Measurements from ENCODE around the gene PLEKHH2.
A peak's percentile ranks its signal among the peaks of the same experiment; 100 is the strongest.

Gene PLEKHH2

DNA sequence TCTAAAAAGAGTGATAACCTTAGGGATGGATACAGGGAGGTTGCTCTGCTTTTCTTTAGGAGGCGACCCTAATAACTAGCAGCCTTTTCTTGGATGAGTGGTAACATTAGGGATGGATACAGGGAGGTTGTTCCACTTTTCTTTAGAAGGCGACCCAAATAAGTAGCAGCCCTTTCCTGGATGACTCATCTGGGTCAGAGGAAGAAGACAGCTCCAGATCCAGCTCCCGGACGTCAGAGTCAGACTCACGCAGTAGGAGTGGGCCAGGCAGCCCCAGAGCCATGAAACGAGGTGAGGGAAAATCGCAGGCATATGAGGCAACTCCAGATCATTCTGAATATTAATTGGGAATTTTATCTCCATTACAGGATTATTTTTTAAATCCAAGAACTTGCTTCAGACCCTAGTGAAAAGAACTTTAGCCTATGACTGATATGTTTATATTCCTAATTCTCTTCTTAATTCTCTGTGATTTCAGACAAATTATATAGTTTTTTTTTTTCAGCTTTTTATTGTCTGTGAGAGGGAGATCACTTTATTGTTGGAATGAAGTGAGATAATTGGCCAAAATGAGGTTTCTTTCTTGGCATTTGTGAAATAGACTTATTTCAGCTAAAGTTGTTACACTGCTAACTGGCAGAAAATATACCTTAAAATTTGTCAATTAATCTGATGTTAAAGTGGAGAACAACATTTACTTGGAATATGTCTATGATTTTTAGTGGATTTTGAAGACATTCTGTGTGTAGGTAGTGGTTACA is 70.4 kb downstream of the PLEKHH2 start:
- TF ChIP-seq, protein P1, sequence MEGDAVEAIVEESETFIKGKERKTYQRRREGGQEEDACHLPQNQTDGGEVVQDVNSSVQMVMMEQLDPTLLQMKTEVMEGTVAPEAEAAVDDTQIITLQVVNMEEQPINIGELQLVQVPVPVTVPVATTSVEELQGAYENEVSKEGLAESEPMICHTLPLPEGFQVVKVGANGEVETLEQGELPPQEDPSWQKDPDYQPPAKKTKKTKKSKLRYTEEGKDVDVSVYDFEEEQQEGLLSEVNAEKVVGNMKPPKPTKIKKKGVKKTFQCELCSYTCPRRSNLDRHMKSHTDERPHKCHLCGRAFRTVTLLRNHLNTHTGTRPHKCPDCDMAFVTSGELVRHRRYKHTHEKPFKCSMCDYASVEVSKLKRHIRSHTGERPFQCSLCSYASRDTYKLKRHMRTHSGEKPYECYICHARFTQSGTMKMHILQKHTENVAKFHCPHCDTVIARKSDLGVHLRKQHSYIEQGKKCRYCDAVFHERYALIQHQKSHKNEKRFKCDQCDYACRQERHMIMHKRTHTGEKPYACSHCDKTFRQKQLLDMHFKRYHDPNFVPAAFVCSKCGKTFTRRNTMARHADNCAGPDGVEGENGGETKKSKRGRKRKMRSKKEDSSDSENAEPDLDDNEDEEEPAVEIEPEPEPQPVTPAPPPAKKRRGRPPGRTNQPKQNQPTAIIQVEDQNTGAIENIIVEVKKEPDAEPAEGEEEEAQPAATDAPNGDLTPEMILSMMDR (conservative IDR thresholded peaks at IDR 0.05; ENCODE audit: low read depth, low read length), result no peak
- H3K4me3 ChIP-seq (ENCODE audit: low read length), result no peak overlapping the region
- peak; percentile 7 for DNase-seq (ENCODE audit: low read depth)

DNA sequence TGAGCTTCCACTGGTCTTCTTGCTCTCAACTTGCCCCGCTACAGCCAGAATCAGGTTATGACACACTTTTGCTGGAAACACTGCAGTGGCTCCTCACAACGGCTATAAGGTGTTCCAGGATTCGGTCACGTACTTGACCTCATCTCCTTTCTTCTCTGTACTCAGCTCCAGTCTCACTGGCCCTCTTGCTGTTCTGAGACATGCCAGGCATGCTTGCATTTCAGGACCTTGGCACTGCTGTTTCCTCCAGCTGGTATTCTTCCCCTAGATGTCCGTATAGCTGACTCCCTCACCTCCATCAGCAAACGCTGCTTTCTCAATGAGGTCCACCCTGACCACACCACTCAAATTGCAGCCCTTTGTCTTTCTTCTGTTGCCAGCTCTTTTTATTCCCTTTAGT is 71.1 kb downstream of the PLEKHH2 start:
- no peak overlapping the region for H3K4me3 ChIP-seq (ENCODE audit: low read length)
- DNase-seq (ENCODE audit: low read depth), result no peak
- TF ChIP-seq, protein P1 (conservative IDR thresholded peaks at IDR 0.05; ENCODE audit: low read depth, low read length), result no peak

DNA sequence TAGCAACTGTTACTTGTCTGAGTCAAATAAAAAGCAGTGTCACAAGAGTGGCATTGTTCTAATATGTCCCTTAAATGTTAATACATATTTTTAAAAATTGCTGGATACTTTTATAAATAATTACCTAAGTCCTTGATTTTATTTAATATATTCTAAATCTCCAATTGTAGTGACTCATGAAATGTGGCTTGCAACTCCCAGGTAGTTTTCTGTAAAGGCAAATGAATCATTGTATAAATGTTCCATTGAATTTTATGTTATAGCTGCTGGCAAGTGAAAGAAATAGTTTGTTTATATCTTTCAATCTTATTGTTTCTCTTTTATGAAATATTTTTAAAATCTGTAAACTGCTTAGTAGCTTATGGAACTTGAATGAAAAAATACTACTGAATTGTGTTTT is 71.8 kb downstream of the PLEKHH2 start:
- H3K4me3 ChIP-seq (ENCODE audit: low read length), result no peak overlapping the region
- DNase-seq (ENCODE audit: low read depth), result no peak
- TF ChIP-seq, protein P1 (conservative IDR thresholded peaks at IDR 0.05; ENCODE audit: low read depth, low read length), result no peak

DNA sequence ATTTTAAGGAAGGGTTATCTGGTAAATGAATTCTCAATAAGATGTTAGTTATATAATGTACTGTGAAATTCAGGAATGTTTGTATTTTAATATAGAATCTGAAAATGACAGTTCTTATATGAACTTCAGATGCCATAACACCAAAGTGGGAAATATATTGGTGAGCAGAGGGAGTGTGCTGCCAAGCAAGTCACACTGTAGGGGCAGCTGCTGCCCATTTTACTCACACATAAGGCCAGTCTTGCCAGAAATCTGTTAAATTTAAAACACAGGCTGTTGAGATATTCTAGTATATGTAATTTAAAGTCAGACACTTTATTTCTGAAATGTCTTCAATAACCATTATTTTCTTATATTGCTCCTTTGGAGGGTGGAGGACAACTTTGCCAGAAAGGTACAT is 73.8 kb downstream of the PLEKHH2 start:
- TF ChIP-seq, protein P1 (conservative IDR thresholded peaks at IDR 0.05; ENCODE audit: low read depth, low read length), result no peak
- no peak overlapping the region for H3K4me3 ChIP-seq (ENCODE audit: low read length)

DNA sequence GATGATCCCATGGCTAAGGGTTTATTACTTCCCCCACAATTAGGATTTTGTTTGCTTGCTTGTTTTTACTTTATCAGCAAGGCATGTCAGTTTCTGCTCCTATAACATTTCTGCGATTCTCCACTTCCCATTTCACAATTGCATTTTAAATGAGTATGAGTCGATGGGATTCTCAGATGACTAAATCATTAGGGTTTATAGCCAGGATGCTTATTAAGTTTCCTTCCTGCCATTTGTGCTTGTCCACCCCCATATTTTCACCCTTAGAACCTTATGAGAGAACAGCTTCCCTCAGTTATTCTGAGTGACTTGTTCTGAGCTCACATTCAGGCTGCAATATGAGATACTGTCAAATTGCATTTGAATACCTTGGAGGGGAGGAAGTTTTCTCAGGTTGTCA is 77.1 kb downstream of the PLEKHH2 start:
- no peak for DNase-seq (ENCODE audit: low read depth)
- H3K4me3 ChIP-seq (ENCODE audit: low read length), result no peak overlapping the region
- TF ChIP-seq, protein P1 (conservative IDR thresholded peaks at IDR 0.05; ENCODE audit: low read depth, low read length), result no peak

More for the DNA sequence above, 73.8 kb downstream of the PLEKHH2 start:
- no peak for DNase-seq (ENCODE audit: low read depth)

DNA sequence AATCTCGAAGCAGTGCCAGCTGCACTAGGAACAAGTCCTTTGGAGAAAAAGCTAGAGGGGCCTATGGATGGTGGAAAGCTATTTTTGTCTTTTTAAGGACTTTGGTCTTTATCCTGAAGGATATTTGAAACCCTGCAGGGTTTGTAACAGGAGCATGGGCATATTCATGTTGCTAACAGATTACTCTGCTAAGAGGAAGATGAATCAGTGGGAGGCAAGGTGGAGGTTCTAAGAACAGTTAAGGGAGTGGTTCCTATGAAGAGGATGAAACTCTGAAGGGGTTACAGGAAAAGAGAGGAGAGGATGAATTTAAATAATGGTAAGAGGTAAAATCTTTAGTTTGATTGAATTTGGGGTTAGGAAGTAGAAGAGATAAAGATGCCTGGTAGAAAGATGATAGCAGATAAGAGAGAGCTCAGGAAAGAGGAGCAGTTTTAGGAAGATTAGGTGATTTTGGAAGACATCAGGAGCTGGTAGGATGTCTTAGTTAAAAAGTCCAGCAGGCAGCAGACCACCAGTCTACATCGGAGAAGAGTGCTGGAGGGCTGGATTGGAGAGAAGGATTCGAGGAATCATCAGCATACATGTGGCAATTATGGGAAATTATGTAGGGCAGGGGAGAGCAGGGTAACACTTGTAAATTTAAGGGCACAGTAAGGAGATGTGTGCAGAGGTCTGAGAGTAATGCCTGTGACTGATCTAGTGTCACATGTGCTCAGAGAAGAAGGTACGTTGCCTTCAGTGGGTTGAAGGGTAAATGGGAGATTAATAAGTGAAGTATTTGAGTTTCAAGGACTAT is 78.4 kb downstream of the PLEKHH2 start:
- TF ChIP-seq, protein P1 (conservative IDR thresholded peaks at IDR 0.05; ENCODE audit: low read depth, low read length), result no peak
- DNase-seq (ENCODE audit: low read depth), result no peak
- no peak overlapping the region for H3K4me3 ChIP-seq (ENCODE audit: low read length)

Data from retinal pigment epithelial cell (primary cell).